HCT116 (cell line): Measurements from ENCODE around the gene OR10A6. TPM values are rescaled to one million over a fixed set of nuclear protein-coding genes. Genes with fewer than 3 reads are reported as not detected.

Experiments used
- ATAC-seq: fragments of 200-7000 bp; cut with Tn5 transposase; 2 replicates; pipeline ENCODE4 v1.9.1; 2020; ENCODE audit warnings: mild to moderate bottlenecking, moderate library complexity
- BruUV-seq: library from RNA; stranded (reverse); fragments of 400-500 nt; replicated peaks from 2 replicates; lab custom pipeline; 2021; lab: Mats Ljungman, UMichigan
- CTCF ChIA-PET: fragments of 300-600 bp; sonication (Branson Sonifier 250); formaldehyde crosslinking; loops from one replicate; lab custom pipeline; 2021; ENCODE audit warnings: antibody characterized with exemption; lab: Charles Lee
- POLR2A ChIA-PET: fragments of 300-600, 350-600 bp; sonication (Branson Sonifier 250); formaldehyde crosslinking; loops from one replicate; lab custom pipeline; 2021; ENCODE audit warnings: antibody characterized with exemption; lab: Charles Lee
- RAD21 ChIA-PET, 2 experiments: fragments of 300-600 bp; sonication (Branson Sonifier 250); formaldehyde crosslinking; loops; one replicate each; lab custom pipeline; 2023; ENCODE audit warnings: low total read pairs in 2 of 2; ENCODE audit not compliant: uncharacterized antibody in 2 of 2, unreplicated experiment in 2 of 2, low non-redundant PET in 1 of 2; lab: Charles Lee
- DNase-seq: peaks from one replicate; pipeline ENCODE4 v3.0.0-alpha.2; 2010; ENCODE audit warnings: low read depth, low spot score
- H2AFZ ChIP-seq: fragments of 200-600 bp; shearing (Covaris generic), sonication (generic); 2 replicates; pipeline ENCODE4 v1.6.1; 2017; ENCODE audit warnings: low read depth, mixed run types, mixed read lengths, antibody characterized with exemption, low read length; ENCODE audit not compliant: poor library complexity, severe bottlenecking
- H3K27ac ChIP-seq: 2 replicates; pipeline ENCODE4 v1.5.1; 2012; ENCODE audit warnings: low read depth, low read length
- H3K27me3 ChIP-seq: fragments of 200-600 bp; sonication (generic); 2 replicates; pipeline ENCODE4 v1.6.1; 2016; ENCODE audit warnings: mixed run types, low read length, mixed read lengths; ENCODE audit not compliant: insufficient read depth
- H3K36me3 ChIP-seq, 2 experiments: fragments of 200-500 bp in 1 of 2; fragments of 200-600 bp in 1 of 2; sonication (Bioruptor generic) in 1 of 2; sonication (generic) in 1 of 2; 2 replicates each; pipeline versions ENCODE4 v1.5.1 to v1.6.1; 2014 to 2016; ENCODE audit warnings: low read length in 2 of 2, inconsistent platforms in 1 of 2, mixed read lengths in 1 of 2, mixed run types in 1 of 2; ENCODE audit not compliant: insufficient read depth in 2 of 2, control insufficient read depth in 1 of 2
- H3K4me1 ChIP-seq, 2 experiments: fragments of 200-600 bp in 1 of 2; sonication (generic) in 1 of 2; 2 replicates each; pipeline versions ENCODE4 v1.5.1 to v1.6.1; 2012 to 2017; ENCODE audit warnings: low read length in 2 of 2, inconsistent platforms in 1 of 2, mild to moderate bottlenecking in 1 of 2, mixed read lengths in 1 of 2, mixed run types in 1 of 2, moderate library complexity in 1 of 2; ENCODE audit not compliant: insufficient read depth in 2 of 2, control insufficient read depth in 1 of 2
- H3K4me2 ChIP-seq: fragments of 200-600 bp; sonication (generic); 2 replicates; pipeline ENCODE4 v1.6.1; 2017; ENCODE audit warnings: mixed run types, low read length, mixed read lengths
- H3K4me3 ChIP-seq, 2 experiments: fragments of 200-600 bp in 1 of 2; sonication (generic) in 1 of 2; replicated peaks in 1 of 2; 2 replicates each; pipeline ENCODE4 v1.5.1; 2011 to 2016; ENCODE audit warnings: low read length in 2 of 2, control low read depth in 1 of 2, low read depth in 1 of 2, mild to moderate bottlenecking in 1 of 2, mixed read lengths in 1 of 2, mixed run types in 1 of 2
- H3K79me2 ChIP-seq: fragments of 200-600 bp; sonication (generic); 2 replicates; pipeline ENCODE4 v1.6.1; 2017; ENCODE audit warnings: mild to moderate bottlenecking, mixed run types, low read length, moderate library complexity, mixed read lengths; ENCODE audit not compliant: insufficient read depth
- H3K9ac ChIP-seq: fragments of 200-600 bp; sonication (generic); 2 replicates; pipeline ENCODE4 v1.6.1; 2016; ENCODE audit warnings: low read length, mixed read lengths
- H3K9me2 ChIP-seq: fragments of 200-600 bp; sonication (generic), shearing (Covaris generic); 2 replicates; pipeline ENCODE4 v1.6.1; 2017; ENCODE audit warnings: mixed run types, mild to moderate bottlenecking, moderate library complexity; ENCODE audit not compliant: insufficient read depth
- H3K9me3 ChIP-seq, 2 experiments: fragments of 200-500 bp in 1 of 2; fragments of 200-600 bp in 1 of 2; sonication (Bioruptor generic) in 1 of 2; sonication (generic) in 1 of 2; 2 replicates each; pipeline ENCODE4 v1.6.1; 2014 to 2017; ENCODE audit warnings: low read length in 2 of 2, mixed read lengths in 2 of 2, inconsistent platforms in 1 of 2, low read depth in 1 of 2, mild to moderate bottlenecking in 1 of 2, mixed run types in 1 of 2, moderate library complexity in 1 of 2; ENCODE audit not compliant: control insufficient read depth in 1 of 2, insufficient read depth in 1 of 2
- H4K20me1 ChIP-seq: fragments of 200-600 bp; sonication (generic), shearing (Covaris generic); 2 replicates; pipeline ENCODE4 v1.6.1; 2017; ENCODE audit warnings: mixed run types, mild to moderate bottlenecking, moderate library complexity; ENCODE audit not compliant: insufficient read depth
- CBX3 ChIP-seq: IDR thresholded peaks from 2 replicates; pipeline ENCODE4 v1.6.1; 2012; ENCODE audit warnings: low read depth
- CTCF ChIP-seq, 3 experiments: fragments of 200-600 bp in 1 of 3; sonication (generic) in 1 of 3; IDR thresholded peaks in 2 of 3; conservative IDR thresholded peaks in 1 of 3; 2 replicates each; pipeline ENCODE4 v1.5.1; 2012 to 2017; ENCODE audit warnings: low read depth in 2 of 3, low read length in 2 of 3, antibody characterized with exemption in 1 of 3, borderline replicate concordance in 1 of 3, control low read depth in 1 of 3, mild to moderate bottlenecking in 1 of 3, mixed read lengths in 1 of 3, mixed run types in 1 of 3, moderate library complexity in 1 of 3; ENCODE audit not compliant: insufficient read depth in 1 of 3
- EGR1 ChIP-seq: IDR thresholded peaks from 2 replicates; pipeline ENCODE4 v1.6.1; 2012; ENCODE audit warnings: low read depth
- JUND ChIP-seq: IDR thresholded peaks from 2 replicates; pipeline ENCODE4 v1.6.1; 2012
- POLR2AphosphoS5 ChIP-seq: IDR thresholded peaks from 2 replicates; pipeline ENCODE4 v1.6.1; 2011; ENCODE audit warnings: mild to moderate bottlenecking, low read depth, low read length, moderate library complexity
- SP1 ChIP-seq: IDR thresholded peaks from 2 replicates; pipeline ENCODE4 v1.6.1; 2012; ENCODE audit warnings: low read depth
- SRF ChIP-seq: IDR thresholded peaks from 2 replicates; pipeline ENCODE4 v1.6.1; 2012; ENCODE audit warnings: low read depth
- TCF7L2 ChIP-seq: IDR thresholded peaks from 2 replicates; pipeline ENCODE4 v1.7.0; 2011; ENCODE audit warnings: borderline replicate concordance, inconsistent platforms; ENCODE audit not compliant: insufficient read depth, insufficient read length; ENCODE audit errors: extremely low read depth
- ZBTB33 ChIP-seq: IDR thresholded peaks from 2 replicates; pipeline ENCODE4 v1.6.1; 2011; ENCODE audit warnings: mild to moderate bottlenecking, low read length, moderate library complexity; ENCODE audit not compliant: insufficient replicate concordance; ENCODE audit errors: extremely low read depth
- ZFX ChIP-seq: fragments of 450-650 bp; IDR thresholded peaks from 2 replicates; pipeline ENCODE4 v1.6.1; 2017
- ZNF274 ChIP-seq: fragments of 200-500 bp; sonication (Bioruptor generic); IDR thresholded peaks from 2 replicates; pipeline ENCODE4 v1.6.1; 2014; ENCODE audit warnings: mild to moderate bottlenecking, low read depth, low read length, inconsistent platforms
- intact Hi-C: fragments of 100-400 bp; cut with micrococcal nuclease; formaldehyde crosslinking; loops from 2 replicates; pipeline ENCODE4 v1.10.0; 2022
- total RNA-seq: library from RNA; stranded (reverse); gene quantifications from one replicate; pipeline ENCODE4 v1.2.1, GENCODE V29; 2021; ENCODE audit not compliant: unreplicated experiment

Gene OR10A6
- total RNA-seq, 1 experiment from 2014 or later, result not detected

- TF ChIP-seq CTCF (IDR thresholded peaks at IDR 0.05 in 2 of 3, conservative IDR thresholded peaks at IDR 0.05 in 1 of 3; ENCODE audit: borderline replicate concordance in 1 of 3, insufficient read depth in 1 of 3, low read depth in 2 of 3, low read length in 2 of 3) (no peak), CBX3 (no peak), EGR1 (no peak), SRF (no peak), ZFX (no peak)
Measured at GRCh38 chr11:7967097-7967496, 36.0 kb upstream of the OR10A6 start (continued).

- CTCF ChIA-PET, result no interaction called here
- no peak within 1 kb of the TSS for H3K27ac ChIP-seq
- TF ChIP-seq ZNF274 (no peak), ZBTB33 (no peak), SP1 (no peak), POLR2AphosphoS5 (no peak), TCF7L2 (no peak), JUND (no peak)
- H3K4me1 ChIP-seq, result no peaks in the 10 kb centered on the region
- H3K9me2 ChIP-seq, result no peaks in the 10 kb centered on the region
- H3K79me2 ChIP-seq, result no peaks in the 10 kb centered on the region
- H2AFZ ChIP-seq, result no peak within 1 kb of the TSS
- no peak within 1 kb of the TSS for H3K4me3 ChIP-seq
- POLR2A ChIA-PET, result no interaction called here
- no peak within 1 kb of the TSS for H3K9ac ChIP-seq
- RAD21 ChIA-PET, result no interaction called here
- intact Hi-C loops, result no loop called here
- no TSS peak for BruUV-seq
- H3K4me2 ChIP-seq, result no peak within 1 kb of the TSS
- no peak for DNase-seq
- H3K36me3 ChIP-seq, result no peaks in the 10 kb centered on the region
- H4K20me1 ChIP-seq, result no peaks in the 10 kb centered on the region
- peaks cover 37% of the 10 kb centered on the region for H3K27me3 ChIP-seq
- no peak for ATAC-seq
- no peaks in the 10 kb centered on the region for H3K9me3 ChIP-seq
Measured at GRCh38 chr11:7965386-7965785, 34.3 kb upstream of the OR10A6 start, which contains the start of gene NLRP10. TSS of gene NLRP10 (minus strand) at chr11:7965447. CDS start at chr11:7963495, 1,952 bp downstream.
